Testis (tissue), 3 donors: ENCODE measurements around the gene TTBK1. TPM values are rescaled to one million over a fixed set of nuclear protein-coding genes. Genes with fewer than 3 reads are reported as not detected.

ENCODE experiments used
- DNase-seq: peaks from one replicate; pipeline ENCODE4 v3.0.0-alpha.2; 2019
- H3K27ac ChIP-seq, 2 donors: fragments of 200-600 bp; sonication (generic); one replicate each; pipeline ENCODE4 v1.5.1; 2019
- H3K27me3 ChIP-seq: fragments of 200-600 bp; sonication (generic); one replicate; pipeline ENCODE4 v1.5.1; 2019
- H3K36me3 ChIP-seq: fragments of 200-600 bp; sonication (generic); one replicate; pipeline ENCODE4 v1.5.1; 2017; ENCODE audit warnings: low read depth; ENCODE audit errors: missing control alignments
- H3K4me1 ChIP-seq: fragments of 200-600 bp; sonication (generic); one replicate; pipeline ENCODE4 v1.5.1; 2019
- H3K4me3 ChIP-seq, 2 donors: fragments of 200-600 bp; sonication (generic); one replicate each; pipeline ENCODE4 v1.5.1; 2017 to 2019
- H3K9me3 ChIP-seq: fragments of 200-600 bp; sonication (generic); one replicate; pipeline ENCODE4 v1.5.1; 2017
- CTCF ChIP-seq, 3 experiments: fragments of 450-650 bp in 2 of 3; fragments of 200-600 bp in 1 of 3; sonication (generic) in 1 of 3; IDR thresholded peaks; one replicate each; pipeline ENCODE4 v1.5.1; 2016 to 2019; ENCODE audit warnings: antibody characterized with exemption in 3 of 3, mild to moderate bottlenecking in 2 of 3, moderate library complexity in 1 of 3
- POLR2A ChIP-seq: fragments of 450-650 bp; IDR thresholded peaks from one replicate; pipeline ENCODE4 v1.6.1; 2017; ENCODE audit warnings: antibody characterized with exemption, mild to moderate bottlenecking, moderate library complexity
- WGBS, 2 donors: methylation state at CpG; one replicate each; pipeline ENCODE4 v1.1.5; 2018; 5-methylcytosine and 5-hydroxymethylcytosine counted together
- intact Hi-C: fragments of 100-400 bp; cut with DNase I; formaldehyde crosslinking; loops from one replicate; pipeline ENCODE4 v1.15.1; 2023; ENCODE audit warnings: low total_unique reads
- polyA plus RNA-seq: library from polyadenylated mRNA; stranded (reverse); fragments of 350-450 nt; fragmentation: Illumina TruSeq; extraction: RNeasy Lipid Tissue Mini Kit (QIAGEN cat#74804); gene quantifications from one replicate; pipeline ENCODE4 v1.2.3, GENCODE V29; 2014; ENCODE audit warnings: low read depth, low replicate concordance; ENCODE audit not compliant: insufficient read depth
- total RNA-seq, 2 donors: library from RNA; depleted of rRNA; stranded (reverse); fragments of >200 nt; gene quantifications; one replicate each; pipeline ENCODE4 v1.2.3, GENCODE V29; 2016

TTBK1 gene
- total and polyA plus RNA-seq, 3 donors from 2014 or later: 2.2 to 2.6 (median 2.3) TPM

- H3K36me3 ChIP-seq: no peaks in the 10 kb centered on the region
- TF ChIP-seq POLR2A: no peak
- TF ChIP-seq CTCF (IDR thresholded peaks at IDR 0.05): no peak
- intact Hi-C loops: no loop called here
- no peaks in the 10 kb centered on the region for H3K27me3 ChIP-seq
- 90 to 92% methylated on average over 2 of the region's 2 CpGs for WGBS, 2 donors
- no peak overlapping the region for H3K4me3 ChIP-seq
- no peak overlapping the region for H3K27ac ChIP-seq
- DNase-seq: no peak
- no peaks in the 10 kb centered on the region for H3K4me1 ChIP-seq
- no peaks in the 10 kb centered on the region for H3K9me3 ChIP-seq
These were observed 7.4 kb upstream of the TTBK1 start for GRCh38 chr6:43235841-43236240.

- Histone ChIP-seq H3K27me3 (no peaks in the 10 kb centered on the region), H3K9me3 (no peaks in the 10 kb centered on the region), H3K4me3 (no peak overlapping the region), H3K27ac (no peak overlapping the region), H3K36me3 (no peaks in the 10 kb centered on the region), H3K4me1 (no peaks in the 10 kb centered on the region)
- WGBS, 2 donors: 76 to 85% methylated on average over 2 of the region's 2 CpGs
- DNase-seq: no peak
- TF ChIP-seq CTCF (IDR thresholded peaks at IDR 0.05) (no peak), POLR2A (no peak)
- intact Hi-C loops: no loop called here
These were observed 4.2 kb upstream of the TTBK1 start for GRCh38 chr6:43239054-43239453.

GRCh38 chr6:43240950-43241349 is 2.3 kb upstream of the TTBK1 start:
- DNase-seq: no peak
- Histone ChIP-seq H3K4me3 (no peak overlapping the region), H3K4me1 (no peaks in the 10 kb centered on the region), H3K27me3 (no peaks in the 10 kb centered on the region), H3K9me3 (no peaks in the 10 kb centered on the region), H3K36me3 (no peaks in the 10 kb centered on the region), H3K27ac (no peak overlapping the region)
- WGBS, 2 donors: 73 to 89% methylated on average over 1 of the region's 1 CpG
- TF ChIP-seq POLR2A (no peak), CTCF (IDR thresholded peaks at IDR 0.05) (no peak)
- intact Hi-C loops: no loop called here

GRCh38 chr6:43241446-43241845 is 1.8 kb upstream of the TTBK1 start:
- WGBS, 2 donors: 90 to 96% methylated on average over 2 of the region's 2 CpGs

More at GRCh38 chr6:43241446-43241845, 1.8 kb upstream of the TTBK1 start:
- H3K36me3 ChIP-seq: no peaks in the 10 kb centered on the region
- no peaks in the 10 kb centered on the region for H3K4me1 ChIP-seq
- no peak for TF ChIP-seq POLR2A
- no peak for TF ChIP-seq CTCF (IDR thresholded peaks at IDR 0.05)
- no peak overlapping the region for H3K27ac ChIP-seq
- H3K27me3 ChIP-seq: no peaks in the 10 kb centered on the region
- intact Hi-C loops: no loop called here
- no peak overlapping the region for H3K4me3 ChIP-seq
- no peaks in the 10 kb centered on the region for H3K9me3 ChIP-seq
- DNase-seq: no peak
